GM18511 (cell line): ENCODE results near the gene CLSTN1.

Experiments used
- ATAC-seq: cut with Tn5 transposase; IDR thresholded peaks from one replicate; pipeline ENCODE4 v1.9.1; 2021; ENCODE audit warnings: mild to moderate bottlenecking, moderate library complexity; ENCODE audit not compliant: unreplicated experiment

Gene CLSTN1

GRCh38 chr1:9689011-9689706 is 134.6 kb downstream of the CLSTN1 start:
- ATAC-seq, result peak; percentile 69

GRCh38 chr1:9688599-9688998 is 135.2 kb downstream of the CLSTN1 start:
- no peak for ATAC-seq

GRCh38 chr1:9687874-9688582 is 135.7 kb downstream of the CLSTN1 start:
- ATAC-seq, result no peak

GRCh38 chr1:9687120-9687873 is 136.5 kb downstream of the CLSTN1 start:
- ATAC-seq, result no peak

GRCh38 chr1:9684801-9685200 is 139.0 kb downstream of the CLSTN1 start:
- no peak for ATAC-seq

- no peak for ATAC-seq
Measured at GRCh38 chr1:9680828-9681227, 142.9 kb downstream of the CLSTN1 start.

- ATAC-seq, result no peak
Measured at GRCh38 chr1:9680091-9680490, 143.7 kb downstream of the CLSTN1 start.
